ENCODE measurements around the gene FBXO46.
"Not testable (repeated sequence)": the region's sequence is repeated elsewhere in the genome, so short reads cannot be mapped to it uniquely, and the experiment has no call there.

Gene FBXO46

DNA sequence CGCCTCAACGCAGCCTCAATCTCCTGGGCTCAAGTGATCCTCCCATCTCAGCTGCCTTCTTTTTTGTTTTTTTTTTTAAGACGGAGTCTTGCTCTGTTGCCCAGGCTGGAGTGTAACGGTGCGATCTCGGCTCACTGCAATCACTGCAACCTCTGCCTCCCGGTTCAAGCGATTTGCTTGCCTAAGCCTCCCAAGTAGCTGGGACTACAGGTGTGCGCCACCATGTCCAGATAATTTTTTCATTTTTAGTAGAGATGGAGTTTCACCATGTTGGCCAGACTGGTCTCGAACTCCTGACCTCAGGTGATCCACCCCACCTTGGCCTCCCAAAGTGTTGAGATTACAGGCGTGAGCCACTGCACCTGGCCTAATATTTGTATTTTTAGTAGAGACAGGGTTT lies 10.6 kb downstream of the FBXO46 start:
- not testable (repeated sequence) for DNase-seq (ENCODE audit: low read depth)

GRCh38 chr19:45717983-45718650 lies 12.6 kb downstream of the FBXO46 start:
- peak; percentile 19 for DNase-seq (ENCODE audit: low read depth)

- peak; percentile 98 for DNase-seq (ENCODE audit: low read depth)
These were observed 13.3 kb downstream of the FBXO46 start for GRCh38 chr19:45717131-45717982.

DNA sequence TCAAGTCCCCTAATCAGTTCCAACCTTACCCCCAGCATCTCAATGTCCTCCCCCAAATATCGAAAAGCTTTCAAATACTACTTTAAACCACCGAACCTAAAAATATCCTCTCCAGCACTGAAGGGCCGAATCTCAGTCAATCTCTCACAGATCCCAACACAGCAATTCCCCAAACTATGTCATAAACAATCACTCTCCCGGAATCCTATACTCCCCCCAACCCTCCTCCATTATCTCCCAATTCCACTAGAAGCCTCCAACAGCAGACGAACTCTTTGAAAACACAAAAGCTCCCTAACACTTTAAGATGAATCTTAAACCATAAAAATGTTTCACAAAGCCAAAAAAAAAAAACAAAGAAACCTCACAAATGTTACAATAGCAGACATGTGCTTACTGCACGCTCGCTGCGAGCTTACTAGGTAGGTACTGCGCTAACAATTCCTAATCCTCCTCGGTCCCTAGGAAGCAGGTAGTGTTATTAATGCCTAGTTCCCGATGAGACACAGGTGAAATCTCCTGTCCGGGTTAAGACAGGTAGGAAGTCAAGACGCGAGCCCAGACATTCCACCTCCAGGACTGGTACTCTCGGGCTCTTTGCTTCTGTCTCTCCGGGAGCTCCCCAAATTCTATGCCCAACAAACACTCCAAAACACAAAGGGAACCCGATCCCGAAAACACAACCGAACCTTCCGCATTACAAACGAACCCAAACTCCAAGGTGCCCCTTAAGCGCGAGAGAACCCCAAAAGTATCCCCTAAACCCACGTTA lies 14.2 kb downstream of the FBXO46 start:
- peak; percentile 21 for DNase-seq (ENCODE audit: low read depth)

- DNase-seq (ENCODE audit: low read depth), result no peak
These were observed 15.6 kb downstream of the FBXO46 start for GRCh38 chr19:45715139-45715538.

DNA sequence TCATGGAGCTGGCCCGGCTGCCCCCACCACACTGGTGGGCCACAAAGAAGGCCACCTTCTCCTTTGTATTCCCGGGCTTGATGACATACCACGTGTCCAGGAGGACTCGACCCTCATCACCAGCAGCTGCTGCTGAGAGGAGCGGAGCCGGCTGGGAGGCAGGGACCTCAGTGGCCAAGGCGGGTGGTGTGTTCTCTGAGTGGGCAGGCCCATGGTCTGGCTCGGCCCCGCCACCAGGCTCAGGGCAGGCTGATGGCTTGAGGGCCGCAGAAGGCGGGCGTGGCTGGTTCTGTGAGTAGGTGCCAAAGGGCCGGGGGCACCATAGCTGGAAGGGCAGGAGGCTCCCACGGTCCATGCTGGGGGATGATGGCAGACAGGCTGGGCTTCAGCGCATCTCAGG lies 17.6 kb downstream of the FBXO46 start:
- no peak for DNase-seq (ENCODE audit: low read depth)

- DNase-seq (ENCODE audit: low read depth), result no peak
These were observed 18.0 kb downstream of the FBXO46 start for GRCh38 chr19:45712699-45713067.

DNA sequence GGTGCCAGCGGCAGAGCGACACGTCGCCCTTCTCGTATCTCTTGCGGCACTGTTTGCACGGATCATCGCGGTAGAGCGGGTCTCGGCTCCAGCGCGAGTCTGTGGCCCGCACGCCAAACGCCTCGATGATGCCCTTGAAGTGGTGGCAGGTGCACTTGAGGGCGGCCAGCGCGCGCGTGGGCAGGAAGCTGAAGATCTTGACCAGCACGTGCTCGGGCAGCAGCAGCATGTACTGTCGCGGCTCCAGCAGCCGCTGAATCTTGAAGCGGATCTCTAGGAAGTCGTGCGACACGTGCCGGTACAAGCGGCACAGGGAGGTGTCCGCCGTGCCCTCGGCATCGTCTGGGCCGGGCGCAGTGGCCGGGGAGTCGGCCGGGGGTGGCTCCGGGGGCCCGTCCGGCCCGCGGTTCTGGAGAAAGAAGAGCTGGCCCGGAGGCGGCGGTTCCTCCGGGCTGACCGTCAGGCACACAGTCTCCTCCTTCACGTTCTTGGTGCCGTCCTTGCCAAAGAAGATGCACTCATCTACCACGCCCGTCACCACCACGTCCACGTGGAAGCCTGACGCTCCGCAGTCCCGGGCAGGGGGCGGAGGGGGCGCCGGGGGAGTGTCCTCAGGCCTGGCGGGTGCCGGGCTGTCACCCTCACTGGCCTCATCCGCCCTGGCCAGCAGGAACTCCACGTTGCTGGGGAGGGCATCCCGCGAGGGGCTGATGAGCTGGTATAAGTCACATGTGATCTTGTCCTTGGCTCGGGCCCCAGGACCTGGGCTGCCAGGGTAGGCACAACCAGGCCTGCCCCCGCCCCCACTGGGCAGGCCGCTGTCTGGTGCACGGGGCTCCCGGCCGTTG lies 18.6 kb downstream of the FBXO46 start:
- DNase-seq (ENCODE audit: low read depth), result no peak

- DNase-seq (ENCODE audit: low read depth), result no peak
These were observed 20.2 kb downstream of the FBXO46 start for GRCh38 chr19:45710356-45711130.

- DNase-seq (ENCODE audit: low read depth), result no peak
These were observed 24.8 kb downstream of the FBXO46 start for GRCh38 chr19:45705710-45706415.

- no peak for DNase-seq (ENCODE audit: low read depth)
These were observed 25.6 kb downstream of the FBXO46 start for GRCh38 chr19:45705115-45705514.

GRCh38 chr19:45701676-45702075 lies 29.0 kb downstream of the FBXO46 start:
- DNase-seq (ENCODE audit: low read depth), result no peak

GRCh38 chr19:45693106-45693788 lies 37.4 kb downstream of the FBXO46 start:
- DNase-seq (ENCODE audit: low read depth), result peak; percentile 83

DNA sequence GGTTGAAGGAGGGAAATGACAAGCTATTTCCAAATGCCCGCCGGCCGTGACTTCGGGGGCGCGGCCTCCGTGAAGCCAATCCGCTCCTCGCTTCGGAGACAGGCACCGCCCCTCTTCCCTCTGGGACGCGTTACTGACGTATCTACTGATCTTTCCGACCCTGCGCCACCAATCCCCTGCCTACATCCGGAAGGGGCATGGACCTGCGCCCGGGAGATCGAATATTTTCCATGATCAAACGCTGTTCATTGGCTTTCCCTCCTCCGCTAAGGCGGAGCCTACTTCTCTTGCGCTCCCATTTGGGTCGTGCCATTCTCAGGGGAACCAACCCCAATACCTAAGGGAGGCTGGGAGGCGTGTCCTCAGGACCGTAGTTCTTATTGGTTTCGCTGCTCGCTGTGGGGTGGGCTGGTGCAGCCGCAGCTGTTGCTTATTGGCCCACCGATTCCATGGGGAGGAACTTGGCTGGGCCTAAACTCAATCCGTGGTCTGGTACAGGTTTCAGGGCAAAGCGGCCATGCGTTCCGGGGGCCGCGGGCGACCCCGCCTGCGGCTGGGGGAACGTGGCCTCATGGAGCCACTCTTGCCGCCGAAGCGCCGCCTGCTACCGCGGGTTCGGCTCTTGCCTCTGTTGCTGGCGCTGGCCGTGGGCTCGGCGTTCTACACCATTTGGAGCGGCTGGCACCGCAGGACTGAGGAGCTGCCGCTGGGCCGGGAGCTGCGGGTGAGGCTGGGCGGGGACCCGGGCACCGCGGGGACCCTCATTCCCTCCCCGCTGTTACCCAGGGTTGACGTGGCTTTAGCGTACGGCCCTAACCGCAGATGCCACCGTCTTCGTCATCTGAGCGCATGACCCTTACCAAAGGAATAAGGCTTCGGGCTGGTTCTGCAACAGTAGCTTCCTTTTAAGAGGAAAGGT lies 38.2 kb downstream of the FBXO46 start, which contains the start of gene QPCTL:
Gene QPCTL, plus strand, starts transcription at position 480 of the 919 bp plus-strand sequence. Its CDS starts 38 bp downstream, at position 518.
- peak; percentile 100 for DNase-seq (ENCODE audit: low read depth)

- DNase-seq (ENCODE audit: low read depth), result peak; percentile 96
These were observed 39.0 kb downstream of the FBXO46 start, which contains the start of gene SNRPD2 for GRCh38 chr19:45691516-45692186. Gene SNRPD2, minus strand, starts transcription at chr19:45691953. Its CDS starts 65 bp downstream, at chr19:45691888.

DNA sequence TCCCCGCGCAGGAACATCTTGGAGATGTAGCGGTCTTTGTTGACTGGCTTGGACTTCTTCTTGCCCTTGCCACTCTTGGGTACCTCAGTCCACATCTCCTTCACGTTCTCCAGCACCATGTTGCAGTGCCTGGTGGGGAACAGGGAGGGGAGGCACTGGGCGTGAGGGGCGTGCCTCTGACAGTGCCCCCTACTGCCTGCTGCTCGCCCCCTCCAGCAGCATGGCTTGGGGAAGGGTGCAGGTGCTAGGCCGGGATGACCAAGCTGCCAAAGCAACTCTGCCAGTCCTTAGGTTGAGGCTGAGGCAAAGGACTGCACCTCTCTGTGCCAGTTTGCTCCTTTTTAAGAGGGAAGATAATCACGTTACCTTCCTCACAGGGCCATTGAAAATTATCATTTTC lies 43.1 kb downstream of the FBXO46 start:
- no peak for DNase-seq (ENCODE audit: low read depth)

DNA sequence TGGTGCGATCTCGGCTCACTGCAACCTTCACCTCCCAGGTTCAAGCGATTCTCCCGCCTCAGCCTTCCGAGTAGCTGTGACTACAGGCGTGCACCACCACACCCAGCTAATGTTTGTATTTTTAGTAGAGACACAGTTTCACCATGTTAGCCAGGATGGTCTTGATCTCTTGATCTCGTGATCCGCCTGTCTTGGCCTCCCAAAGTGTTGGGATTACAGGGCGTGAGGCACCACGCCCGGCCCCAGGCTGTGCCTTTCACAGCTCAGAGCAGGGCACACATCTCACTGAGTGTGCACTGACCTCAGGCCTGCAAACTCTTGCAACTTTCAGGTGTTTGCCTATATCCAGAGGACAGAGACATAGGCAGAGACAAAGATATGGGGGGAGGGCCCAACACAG lies 45.7 kb downstream of the FBXO46 start:
- DNase-seq (ENCODE audit: low read depth), result not testable (repeated sequence)

- DNase-seq (ENCODE audit: low read depth), result no peak
These were observed 47.8 kb downstream of the FBXO46 start for GRCh38 chr19:45682908-45683307.
